ENCODE results near the gene RASGRP1. TPM values are rescaled to one million over a fixed set of nuclear protein-coding genes. Genes with fewer than 3 reads are reported as not detected.

The RASGRP1 gene
- total and polyA plus RNA-seq, 7 experiments from 2014 or later: 77.6 to 182 (median 101) TPM

DNA sequence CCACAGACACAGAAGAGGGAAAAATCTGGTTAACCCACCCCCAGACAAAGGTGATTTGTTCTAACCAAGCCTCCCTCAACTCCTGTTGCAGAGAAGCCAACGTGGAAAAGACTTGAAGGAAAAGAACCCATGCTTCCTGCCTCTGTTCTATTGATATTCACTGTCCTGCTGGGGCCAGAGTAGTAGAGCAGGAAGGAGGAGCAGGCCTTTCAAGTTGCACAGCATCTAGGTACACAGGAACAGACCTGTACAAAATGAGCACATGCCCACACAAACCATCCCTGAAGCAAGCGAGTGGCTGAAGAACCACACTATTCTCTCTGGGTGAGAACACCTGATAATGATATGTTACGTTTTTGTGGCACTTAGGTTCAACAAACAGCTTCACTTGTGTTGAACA, 29.9 kb downstream of the RASGRP1 start:
- POLR2A ChIA-PET: interaction anchor here (0.8 to 1.4 kb wide), 7 partner anchors 9 to 152 kb away, joined by 3 to 5 read pairs (median 3); no protein-coding TSS in a partner anchor
- Histone ChIP-seq H3K36me3 (ENCODE audit: control insufficient read depth in 2 of 3, insufficient read depth in 3 of 3, low read length in 3 of 3) (peaks cover 0 to 24% (median 17%) of the 10 kb centered on the region in 3 experiments), H3K27ac (ENCODE audit: low read depth, low read length) (peak overlapping the region; percentile 54), H3K9me3 (ENCODE audit: control insufficient read depth in 2 of 3, low read length in 3 of 3) (no peaks in the 10 kb centered on the region), H3K4me1 (ENCODE audit: control insufficient read depth in 2 of 2, insufficient read depth in 2 of 2, low read length in 2 of 2) (peaks cover 79 to 84% of the 10 kb centered on the region in 2 donors), H3K4me3 (ENCODE audit: low read length) (no peak overlapping the region), H3K27me3 (ENCODE audit: control insufficient read depth in 2 of 2, insufficient read depth in 2 of 2, low read length in 2 of 2) (no peaks in the 10 kb centered on the region)
- Mint-ChIP-seq H3K4me3 (peak overlapping the region in 9 of 10 donors; percentile 15 to 83 (median 55)), H3K36me3 (peaks cover 0 to 62% (median 47%) of the 10 kb centered on the region in 5 donors), H3K4me1 (peaks cover 78 to 100% (median 99%) of the 10 kb centered on the region in 7 donors), H3K27ac (peak overlapping the region; percentile 21 to 97 (median 89)), H3K9me3 (no peaks in the 10 kb centered on the region), H3K27me3 (no peaks in the 10 kb centered on the region)
- CTCF ChIA-PET: interaction anchor here (0.6 to 2.4 kb wide), 6 partner anchors 9 to 156 kb away, joined by 3 to 8 read pairs (median 4); partner anchors contain the start of gene RASGRP1
- intact Hi-C loops (cut with micrococcal nuclease): loop anchor here in 1 of 2 donors (1.0 kb wide), 1 partner anchor 10 kb away; no protein-coding TSS in a partner anchor
- no peak for ATAC-seq
- no peak for DNase-seq

DNA sequence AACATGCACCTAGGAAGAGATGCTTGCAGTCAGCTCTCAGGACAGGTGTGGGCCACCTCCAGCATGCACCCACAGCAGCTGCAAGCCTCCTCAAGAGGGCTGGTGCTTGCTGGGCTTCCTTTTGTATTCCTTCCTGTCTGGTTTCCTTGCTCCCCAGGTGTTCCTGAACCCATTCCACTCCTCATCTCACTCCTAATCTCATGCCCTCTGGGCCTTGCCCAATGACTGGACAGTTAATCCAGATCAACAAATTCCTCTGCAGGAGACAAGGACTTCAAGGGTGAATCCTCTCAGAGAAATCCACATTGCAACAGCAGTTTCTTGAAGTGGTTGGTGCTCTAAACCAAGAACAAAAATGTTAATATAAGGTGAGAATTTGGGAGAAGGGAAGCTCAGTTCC, 30.7 kb downstream of the RASGRP1 start:
- no peaks in the 10 kb centered on the region for H3K27me3 Mint-ChIP-seq
- peaks cover 0 to 24% (median 18%) of the 10 kb centered on the region in 3 experiments for H3K36me3 ChIP-seq (ENCODE audit: control insufficient read depth in 2 of 3, insufficient read depth in 3 of 3, low read length in 3 of 3)
- peak overlapping the region; percentile 62 to 97 (median 87) for H3K27ac Mint-ChIP-seq
- ATAC-seq: no peak
- peaks cover 5 to 68% (median 52%) of the 10 kb centered on the region in 5 donors for H3K36me3 Mint-ChIP-seq
- H3K4me1 Mint-ChIP-seq: peaks cover 76 to 100% (median 99%) of the 10 kb centered on the region in 7 donors
- DNase-seq: no peak
- H3K27me3 ChIP-seq (ENCODE audit: control insufficient read depth in 2 of 2, insufficient read depth in 2 of 2, low read length in 2 of 2): no peaks in the 10 kb centered on the region
- peak overlapping the region; percentile 54 for H3K27ac ChIP-seq (ENCODE audit: low read depth, low read length)
- no peak overlapping the region for H3K4me3 ChIP-seq (ENCODE audit: low read length)
- H3K9me3 Mint-ChIP-seq: peaks cover 0 to 4% (median 0%) of the 10 kb centered on the region in 11 donors
- ChIA-PET CTCF (interaction anchor here (0.8 to 4.7 kb wide), 6 partner anchors 11 to 157 kb away, joined by 3 to 18 read pairs (median 5); partner anchors contain the start of gene RASGRP1), POLR2A (interaction anchor here (0.7 to 2.8 kb wide), 8 partner anchors 8 to 156 kb away, joined by 3 to 10 read pairs (median 4); no protein-coding TSS in a partner anchor)
- no peaks in the 10 kb centered on the region for H3K9me3 ChIP-seq (ENCODE audit: control insufficient read depth in 2 of 3, low read length in 3 of 3)
- peaks cover 78 to 82% of the 10 kb centered on the region in 2 donors for H3K4me1 ChIP-seq (ENCODE audit: control insufficient read depth in 2 of 2, insufficient read depth in 2 of 2, low read length in 2 of 2)
- peak overlapping the region in 9 of 10 donors; percentile 25 to 80 (median 51) for H3K4me3 Mint-ChIP-seq
- intact Hi-C loops (cut with micrococcal nuclease): loop anchor here in 1 of 2 donors (1.0 to 2.0 kb wide), 2 partner anchors 10 to 21 kb away; no protein-coding TSS in a partner anchor

DNA sequence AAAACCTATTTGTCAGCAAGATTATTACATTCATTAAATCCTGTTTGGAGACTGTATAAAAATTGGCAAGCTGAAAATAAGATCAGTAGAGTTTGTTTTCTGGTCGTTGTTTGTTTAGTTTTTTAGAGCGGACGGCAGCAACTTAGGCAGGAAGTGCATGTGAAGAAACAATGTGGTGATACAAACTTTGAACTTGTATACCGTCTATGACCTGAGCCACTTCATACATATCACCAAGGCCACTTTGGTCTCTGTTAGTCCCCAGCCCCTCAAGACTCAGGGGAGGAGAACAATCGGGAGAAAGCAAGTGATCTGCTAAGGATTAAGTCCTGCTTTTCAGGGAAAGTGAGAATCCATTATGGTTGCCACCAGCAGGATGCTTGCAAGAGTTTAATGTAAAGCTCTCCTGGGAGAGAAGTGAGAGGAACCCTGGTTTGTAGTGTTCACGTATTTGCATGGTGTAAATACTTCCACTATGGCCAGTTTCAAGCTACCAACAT, 31.1 kb downstream of the RASGRP1 start:
- no peak for DNase-seq
- peak overlapping the region; percentile 25 to 80 (median 48) for H3K4me3 Mint-ChIP-seq
- H3K27ac ChIP-seq (ENCODE audit: low read depth, low read length): peak overlapping the region; percentile 54

DNA sequence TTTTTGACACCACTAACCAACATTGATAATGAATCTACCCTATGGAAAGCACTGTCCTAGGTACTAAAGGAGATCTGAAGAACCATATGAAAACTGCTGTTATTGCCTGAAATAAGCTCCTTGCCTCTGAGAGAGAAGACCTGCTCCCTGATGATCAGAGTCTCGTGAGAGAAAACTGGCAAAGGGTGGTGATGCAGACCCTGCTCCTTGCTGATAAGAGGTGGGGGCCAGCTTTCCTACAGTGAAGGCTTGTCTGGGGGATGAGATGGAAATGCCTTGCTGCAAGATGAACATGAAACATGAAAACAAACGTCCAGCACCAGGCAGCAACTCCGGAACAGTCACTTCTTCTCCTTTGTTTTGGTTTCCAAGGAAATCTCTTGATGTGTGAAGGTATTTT, 31.9 kb downstream of the RASGRP1 start:
- H3K4me3 Mint-ChIP-seq: peak overlapping the region in 9 of 10 donors; percentile 3 to 80 (median 55)

More for the DNA sequence above, 31.1 kb downstream of the RASGRP1 start:
- Mint-ChIP-seq H3K9me3 (peaks cover 0 to 6% (median 0%) of the 10 kb centered on the region in 11 donors), H3K27ac (peak overlapping the region; percentile 21 to 97 (median 82)), H3K4me1 (peaks cover 76 to 100% (median 99%) of the 10 kb centered on the region in 7 donors), H3K36me3 (peaks cover 7 to 70% (median 56%) of the 10 kb centered on the region in 5 donors), H3K27me3 (no peaks in the 10 kb centered on the region)
- no peak for ATAC-seq
- H3K4me3 ChIP-seq (ENCODE audit: low read length): no peak overlapping the region
- CTCF ChIA-PET: interaction anchor here (0.8 to 4.7 kb wide), 5 partner anchors 12 to 157 kb away, joined by 3 to 18 read pairs (median 4); partner anchors contain the start of gene RASGRP1
- H3K27me3 ChIP-seq (ENCODE audit: control insufficient read depth in 2 of 2, insufficient read depth in 2 of 2, low read length in 2 of 2): no peaks in the 10 kb centered on the region
- H3K9me3 ChIP-seq (ENCODE audit: control insufficient read depth in 2 of 3, low read length in 3 of 3): no peaks in the 10 kb centered on the region
- H3K4me1 ChIP-seq (ENCODE audit: control insufficient read depth in 2 of 2, insufficient read depth in 2 of 2, low read length in 2 of 2): peaks cover 77 to 80% of the 10 kb centered on the region in 2 donors
- intact Hi-C loops (cut with micrococcal nuclease): loop anchor here in 1 of 2 donors (2.0 kb wide), 1 partner anchor 21 kb away; no protein-coding TSS in a partner anchor
- H3K36me3 ChIP-seq (ENCODE audit: control insufficient read depth in 2 of 3, insufficient read depth in 3 of 3, low read length in 3 of 3): peaks cover 0 to 24% (median 18%) of the 10 kb centered on the region in 3 experiments
- POLR2A ChIA-PET: interaction anchor here (0.7 to 2.8 kb wide), 7 partner anchors 8 to 156 kb away, joined by 3 to 10 read pairs (median 4); no protein-coding TSS in a partner anchor

DNA sequence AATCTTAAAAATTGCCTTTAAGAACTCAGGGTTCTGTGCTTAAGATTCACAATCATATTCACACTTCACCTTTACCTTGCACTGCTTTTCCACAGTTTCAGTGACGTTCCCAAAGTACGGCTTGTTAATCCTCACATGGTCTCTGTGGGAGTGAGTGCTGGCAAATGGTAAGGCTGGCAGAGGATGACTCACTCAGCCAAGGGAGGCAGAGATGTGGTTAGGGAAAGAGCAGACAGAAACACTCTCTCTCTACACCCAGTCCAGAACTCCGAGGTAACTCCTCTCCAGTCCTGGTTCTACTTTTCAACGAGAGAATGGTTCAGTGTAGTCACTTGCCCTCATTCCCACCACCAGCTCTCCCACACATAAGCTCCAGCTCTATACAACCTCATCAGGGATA, 33.1 kb downstream of the RASGRP1 start:
- no peak overlapping the region for H3K4me3 ChIP-seq (ENCODE audit: low read length)
- peaks cover 58 to 64% of the 10 kb centered on the region in 2 donors for H3K4me1 ChIP-seq (ENCODE audit: control insufficient read depth in 2 of 2, insufficient read depth in 2 of 2, low read length in 2 of 2)
- no peaks in the 10 kb centered on the region for H3K9me3 ChIP-seq (ENCODE audit: control insufficient read depth in 2 of 3, low read length in 3 of 3)
- peaks cover 0 to 30% (median 18%) of the 10 kb centered on the region in 3 experiments for H3K36me3 ChIP-seq (ENCODE audit: control insufficient read depth in 2 of 3, insufficient read depth in 3 of 3, low read length in 3 of 3)
- H3K27ac Mint-ChIP-seq: peak overlapping the region in 8 of 9 donors; percentile 42 to 95 (median 78)
- POLR2A ChIA-PET: interaction anchor here (0.8 to 2.8 kb wide), 5 partner anchors 10 to 32 kb away, joined by 3 to 10 read pairs (median 3); no protein-coding TSS in a partner anchor
- DNase-seq (no peak), ATAC-seq (no peak)
- intact Hi-C loops (cut with micrococcal nuclease): no loop called here
- CTCF ChIA-PET: interaction anchor here (1.0 to 4.7 kb wide), 2 partner anchors 159 to 161 kb away, joined by 3 to 18 read pairs; no protein-coding TSS in a partner anchor
- no peaks in the 10 kb centered on the region for H3K27me3 Mint-ChIP-seq
- H3K9me3 Mint-ChIP-seq: peaks cover 0 to 6% (median 0%) of the 10 kb centered on the region in 11 donors
- H3K27ac ChIP-seq (ENCODE audit: low read depth, low read length): no peak overlapping the region
- peaks cover 7 to 77% (median 63%) of the 10 kb centered on the region in 5 donors for H3K36me3 Mint-ChIP-seq
- peak overlapping the region in 7 of 10 donors; percentile 1 to 58 (median 44) for H3K4me3 Mint-ChIP-seq
- H3K27me3 ChIP-seq (ENCODE audit: control insufficient read depth in 2 of 2, insufficient read depth in 2 of 2, low read length in 2 of 2): no peaks in the 10 kb centered on the region
- peaks cover 67 to 99% (median 97%) of the 10 kb centered on the region in 7 donors for H3K4me1 Mint-ChIP-seq

More for the DNA sequence above, 31.9 kb downstream of the RASGRP1 start:
- ChIA-PET POLR2A (interaction anchor here (0.9 to 2.8 kb wide), 3 partner anchors 9 to 157 kb away, joined by 3 to 10 read pairs (median 9); no protein-coding TSS in a partner anchor), CTCF (interaction anchor here (0.9 to 4.7 kb wide), 3 partner anchors 13 to 167 kb away, joined by 3 to 18 read pairs (median 4); no protein-coding TSS in a partner anchor)
- Mint-ChIP-seq H3K36me3 (peaks cover 7 to 70% (median 62%) of the 10 kb centered on the region in 5 donors), H3K27me3 (no peaks in the 10 kb centered on the region), H3K9me3 (peaks cover 0 to 6% (median 0%) of the 10 kb centered on the region in 11 donors), H3K27ac (peak overlapping the region; percentile 21 to 97 (median 82)), H3K4me1 (peaks cover 75 to 100% (median 99%) of the 10 kb centered on the region in 7 donors)
- no peaks in the 10 kb centered on the region for H3K9me3 ChIP-seq (ENCODE audit: control insufficient read depth in 2 of 3, low read length in 3 of 3)
- intact Hi-C loops (cut with micrococcal nuclease): loop anchor here in 1 of 2 donors (2.0 kb wide), 1 partner anchor 20 kb away; no protein-coding TSS in a partner anchor
- H3K36me3 ChIP-seq (ENCODE audit: control insufficient read depth in 2 of 3, insufficient read depth in 3 of 3, low read length in 3 of 3): peaks cover 0 to 24% (median 18%) of the 10 kb centered on the region in 3 experiments
- H3K4me3 ChIP-seq (ENCODE audit: low read length): no peak overlapping the region
- DNase-seq (no peak), ATAC-seq (no peak)
- no peaks in the 10 kb centered on the region for H3K27me3 ChIP-seq (ENCODE audit: control insufficient read depth in 2 of 2, insufficient read depth in 2 of 2, low read length in 2 of 2)
- H3K4me1 ChIP-seq (ENCODE audit: control insufficient read depth in 2 of 2, insufficient read depth in 2 of 2, low read length in 2 of 2): peaks cover 69 to 75% of the 10 kb centered on the region in 2 donors
- H3K27ac ChIP-seq (ENCODE audit: low read depth, low read length): no peak overlapping the region

DNA sequence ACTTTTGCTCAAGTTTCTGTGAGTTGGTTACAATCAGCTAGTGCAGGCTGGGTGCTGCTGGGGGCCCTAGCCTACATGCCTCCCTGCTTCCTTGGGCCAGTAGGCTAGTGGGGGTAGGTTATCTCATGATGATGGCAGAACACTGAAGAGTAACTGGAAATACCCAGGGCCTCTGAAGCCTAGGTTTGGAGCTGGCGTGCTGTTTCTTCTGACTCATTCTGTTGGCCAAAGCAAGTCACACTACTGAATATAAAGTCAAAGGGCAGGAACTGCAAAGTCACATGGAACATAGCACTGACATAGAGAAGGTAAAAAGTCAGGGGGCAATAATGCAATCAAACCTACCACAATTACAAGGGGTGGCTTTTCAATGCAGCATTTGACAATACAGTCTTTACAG, 34.5 kb downstream of the RASGRP1 start:
- intact Hi-C loops (cut with micrococcal nuclease): no loop called here
- Histone ChIP-seq H3K27ac (ENCODE audit: low read depth, low read length) (no peak overlapping the region), H3K36me3 (ENCODE audit: control insufficient read depth in 2 of 3, insufficient read depth in 3 of 3, low read length in 3 of 3) (peaks cover 0 to 34% (median 31%) of the 10 kb centered on the region in 3 experiments), H3K4me1 (ENCODE audit: control insufficient read depth in 2 of 2, insufficient read depth in 2 of 2, low read length in 2 of 2) (peaks cover 44 to 52% of the 10 kb centered on the region in 2 donors), H3K27me3 (ENCODE audit: control insufficient read depth in 2 of 2, insufficient read depth in 2 of 2, low read length in 2 of 2) (no peaks in the 10 kb centered on the region), H3K4me3 (ENCODE audit: low read length) (no peak overlapping the region), H3K9me3 (ENCODE audit: control insufficient read depth in 2 of 3, low read length in 3 of 3) (no peaks in the 10 kb centered on the region)
- ChIA-PET POLR2A (interaction anchor here (0.6 kb wide), 1 partner anchor 15 kb away, joined by 3 read pairs; no protein-coding TSS in a partner anchor), CTCF (interaction anchor here (4.7 kb wide), 1 partner anchor 160 kb away, joined by 18 read pairs; no protein-coding TSS in a partner anchor)
- Mint-ChIP-seq H3K9me3 (peaks cover 0 to 6% (median 0%) of the 10 kb centered on the region in 11 donors), H3K4me1 (peaks cover 53 to 99% (median 94%) of the 10 kb centered on the region in 7 donors), H3K4me3 (peak overlapping the region in 4 of 10 donors; percentile 5 to 41 (median 20)), H3K27me3 (no peaks in the 10 kb centered on the region), H3K27ac (peak overlapping the region; percentile 50 to 93 (median 79)), H3K36me3 (peaks cover 7 to 76% (median 56%) of the 10 kb centered on the region in 5 donors)
- no peak for ATAC-seq
- DNase-seq: no peak

Data from naive thymus-derived CD4-positive, alpha-beta T cell (primary cell).